Stimulated activated naive CD8-positive, alpha-beta T cell treated with anti-CD3 and anti-CD28 coated beads, Interleukin-15, Interleukin-2, amounts not matched to agents 100 U/mL and 50 U/mL, for 24 hours (primary cell): ENCODE results near the gene RFX3.
A peak's percentile ranks its signal among the peaks of the same experiment; 100 is the strongest.

ENCODE experiments used
- ATAC-seq: fragments of 150-1000 bp; cut with Tn5 transposase; one replicate; pipeline ENCODE4 v1.10.0; 2021
- DNase-seq: peaks from one replicate; pipeline ENCODE4 v3.0.0; 2021

Gene RFX3

GRCh38 chr9:3282365-3282764 is 243.4 kb downstream of the RFX3 start:
- ATAC-seq (no peak), DNase-seq (no peak)

GRCh38 chr9:3281399-3281798 is 244.4 kb downstream of the RFX3 start:
- ATAC-seq: no peak
- DNase-seq: no peak

- DNase-seq (no peak), ATAC-seq (no peak)
These were observed 248.6 kb downstream of the RFX3 start for GRCh38 chr9:3277200-3277599.

GRCh38 chr9:3271581-3271980 is 254.2 kb downstream of the RFX3 start:
- DNase-seq: no peak
- no peak for ATAC-seq

GRCh38 chr9:3271157-3271556 is 254.6 kb downstream of the RFX3 start:
- DNase-seq (no peak), ATAC-seq (no peak)

- ATAC-seq: no peak
- no peak for DNase-seq
These were observed 257.6 kb downstream of the RFX3 start for GRCh38 chr9:3268223-3268622.

- DNase-seq: no peak
- ATAC-seq: no peak
These were observed 262.1 kb downstream of the RFX3 start for GRCh38 chr9:3263698-3264097.

- ATAC-seq (no peak), DNase-seq (no peak)
These were observed 262.8 kb downstream of the RFX3 start for GRCh38 chr9:3262826-3263529.

- no peak for ATAC-seq
- DNase-seq: no peak
These were observed 264.3 kb downstream of the RFX3 start for GRCh38 chr9:3261484-3261883.

GRCh38 chr9:3256571-3257330 is 269.1 kb downstream of the RFX3 start:
- DNase-seq (no peak), ATAC-seq (no peak)

GRCh38 chr9:3251309-3251708 is 274.5 kb downstream of the RFX3 start:
- DNase-seq (no peak), ATAC-seq (no peak)

- no peak for ATAC-seq
These were observed 275.1 kb downstream of the RFX3 start for GRCh38 chr9:3250741-3251140.

GRCh38 chr9:3247211-3247610 is 278.6 kb downstream of the RFX3 start:
- DNase-seq (no peak), ATAC-seq (no peak)

More at GRCh38 chr9:3250741-3251140, 275.1 kb downstream of the RFX3 start:
- no peak for DNase-seq

- no peak for ATAC-seq
- DNase-seq: no peak
These were observed 279.6 kb downstream of the RFX3 start for GRCh38 chr9:3246241-3246640.

- DNase-seq (no peak), ATAC-seq (no peak)
These were observed 280.7 kb downstream of the RFX3 start for GRCh38 chr9:3244963-3245653.

GRCh38 chr9:3243683-3244082 is 282.1 kb downstream of the RFX3 start:
- no peak for DNase-seq

GRCh38 chr9:3241290-3241689 is 284.5 kb downstream of the RFX3 start:
- DNase-seq: no peak

More at GRCh38 chr9:3243683-3244082, 282.1 kb downstream of the RFX3 start:
- ATAC-seq: no peak

GRCh38 chr9:3240656-3241268 is 285.0 kb downstream of the RFX3 start:
- ATAC-seq: peak; percentile 93
- peak; percentile 70 for DNase-seq

More at GRCh38 chr9:3241290-3241689, 284.5 kb downstream of the RFX3 start:
- ATAC-seq: no peak

- no peak for DNase-seq
- ATAC-seq: no peak
These were observed 286.6 kb downstream of the RFX3 start for GRCh38 chr9:3239240-3239639.

GRCh38 chr9:3238236-3238635 is 287.6 kb downstream of the RFX3 start:
- DNase-seq (no peak), ATAC-seq (no peak)

GRCh38 chr9:3237121-3237520 is 288.7 kb downstream of the RFX3 start:
- DNase-seq (no peak), ATAC-seq (no peak)

GRCh38 chr9:3235497-3235896 is 290.3 kb downstream of the RFX3 start:
- ATAC-seq: no peak

GRCh38 chr9:3224931-3225330 is 300.9 kb downstream of the RFX3 start:
- no peak for DNase-seq
- ATAC-seq: no peak

More at GRCh38 chr9:3235497-3235896, 290.3 kb downstream of the RFX3 start:
- DNase-seq: no peak
